ENCODE results near the gene PLD2.

Gene PLD2, protein sequence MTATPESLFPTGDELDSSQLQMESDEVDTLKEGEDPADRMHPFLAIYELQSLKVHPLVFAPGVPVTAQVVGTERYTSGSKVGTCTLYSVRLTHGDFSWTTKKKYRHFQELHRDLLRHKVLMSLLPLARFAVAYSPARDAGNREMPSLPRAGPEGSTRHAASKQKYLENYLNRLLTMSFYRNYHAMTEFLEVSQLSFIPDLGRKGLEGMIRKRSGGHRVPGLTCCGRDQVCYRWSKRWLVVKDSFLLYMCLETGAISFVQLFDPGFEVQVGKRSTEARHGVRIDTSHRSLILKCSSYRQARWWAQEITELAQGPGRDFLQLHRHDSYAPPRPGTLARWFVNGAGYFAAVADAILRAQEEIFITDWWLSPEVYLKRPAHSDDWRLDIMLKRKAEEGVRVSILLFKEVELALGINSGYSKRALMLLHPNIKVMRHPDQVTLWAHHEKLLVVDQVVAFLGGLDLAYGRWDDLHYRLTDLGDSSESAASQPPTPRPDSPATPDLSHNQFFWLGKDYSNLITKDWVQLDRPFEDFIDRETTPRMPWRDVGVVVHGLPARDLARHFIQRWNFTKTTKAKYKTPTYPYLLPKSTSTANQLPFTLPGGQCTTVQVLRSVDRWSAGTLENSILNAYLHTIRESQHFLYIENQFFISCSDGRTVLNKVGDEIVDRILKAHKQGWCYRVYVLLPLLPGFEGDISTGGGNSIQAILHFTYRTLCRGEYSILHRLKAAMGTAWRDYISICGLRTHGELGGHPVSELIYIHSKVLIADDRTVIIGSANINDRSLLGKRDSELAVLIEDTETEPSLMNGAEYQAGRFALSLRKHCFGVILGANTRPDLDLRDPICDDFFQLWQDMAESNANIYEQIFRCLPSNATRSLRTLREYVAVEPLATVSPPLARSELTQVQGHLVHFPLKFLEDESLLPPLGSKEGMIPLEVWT

DNA sequence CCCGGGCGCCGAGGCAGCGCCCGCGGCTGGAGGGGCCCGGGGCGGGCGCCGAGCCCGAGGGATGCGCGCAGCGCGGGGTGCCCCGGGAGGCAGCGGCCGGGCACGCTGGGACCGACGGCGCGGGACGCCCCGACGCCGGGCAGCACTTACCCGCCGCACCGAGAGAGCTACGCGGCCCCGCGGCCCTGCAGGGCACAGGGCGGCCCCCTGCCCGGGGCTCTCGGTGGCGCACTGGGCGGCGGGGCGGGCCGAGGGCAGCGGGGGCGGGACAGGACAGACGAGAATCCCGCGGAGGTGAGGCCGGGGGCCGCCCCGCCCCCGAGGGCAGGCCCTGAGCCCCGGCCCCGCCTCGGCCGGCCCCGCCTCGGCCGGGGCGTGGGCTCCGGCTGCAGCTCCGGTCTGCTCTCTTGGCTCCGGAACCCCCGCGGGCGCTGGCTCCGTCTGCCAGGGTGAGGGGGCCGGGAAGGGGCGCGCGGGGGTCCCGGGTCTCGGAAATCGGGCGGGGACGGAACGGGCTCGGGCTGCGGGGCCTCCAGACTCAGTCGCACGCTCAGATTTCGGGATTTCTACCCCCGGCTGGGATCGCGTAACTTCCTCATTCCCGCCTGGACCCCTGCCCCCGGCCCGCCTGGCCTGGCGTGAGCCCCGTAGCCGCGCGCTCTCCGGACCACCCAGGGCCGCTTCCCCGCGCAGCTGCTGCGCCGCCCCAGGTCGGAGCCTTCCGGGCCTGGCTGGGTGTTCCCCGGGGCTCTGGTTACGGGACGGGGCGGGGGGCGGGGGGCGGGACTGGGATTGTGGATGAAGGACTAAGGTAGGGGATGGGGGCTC, at the start of gene PLD2:
Gene PLD2 (plus strand): TSS at position 376 of the 828 bp plus-strand sequence. CDS start 621 bp downstream, outside the sequence.
- H3K79me2 ChIP-seq (ENCODE audit: insufficient read depth, low read length), result no peaks in the 10 kb centered on the region
- peak within 1 kb of the TSS; percentile 93 for H2AFZ ChIP-seq (ENCODE audit: low read depth, low read length, severe bottlenecking)
- H3F3A ChIP-seq (ENCODE audit: insufficient read depth), result 0 out of 2 replicates have a peak, but pooled peaks cover 4% of the 10 kb centered on the region
- H3K27me3 ChIP-seq (ENCODE audit: low read length), result no peaks in the 10 kb centered on the region
- no peaks in the 10 kb centered on the region for H4K20me1 ChIP-seq (ENCODE audit: low read depth, low read length)
- no peaks in the 10 kb centered on the region for H3K36me3 ChIP-seq (ENCODE audit: low read length)
- H3K4me2 ChIP-seq (ENCODE audit: low read depth, low read length, poor library complexity, severe bottlenecking), result peak within 1 kb of the TSS; percentile 99
- no peak within 1 kb of the TSS for H3K27ac ChIP-seq (ENCODE audit: low read depth, low read length)
- peak within 1 kb of the TSS; percentile 94 for H3K4me3 ChIP-seq (ENCODE audit: insufficient read depth, low read length, poor library complexity, severe bottlenecking)
- no peaks in the 10 kb centered on the region for H3K9me2 ChIP-seq (replicated peaks; ENCODE audit: insufficient read depth, low read length)
- H3K9me3 ChIP-seq (ENCODE audit: insufficient read depth, low read length), result no peaks in the 10 kb centered on the region
- H3K9ac ChIP-seq (ENCODE audit: low read length), result peak within 1 kb of the TSS; percentile 72
- TF ChIP-seq, protein P1, sequence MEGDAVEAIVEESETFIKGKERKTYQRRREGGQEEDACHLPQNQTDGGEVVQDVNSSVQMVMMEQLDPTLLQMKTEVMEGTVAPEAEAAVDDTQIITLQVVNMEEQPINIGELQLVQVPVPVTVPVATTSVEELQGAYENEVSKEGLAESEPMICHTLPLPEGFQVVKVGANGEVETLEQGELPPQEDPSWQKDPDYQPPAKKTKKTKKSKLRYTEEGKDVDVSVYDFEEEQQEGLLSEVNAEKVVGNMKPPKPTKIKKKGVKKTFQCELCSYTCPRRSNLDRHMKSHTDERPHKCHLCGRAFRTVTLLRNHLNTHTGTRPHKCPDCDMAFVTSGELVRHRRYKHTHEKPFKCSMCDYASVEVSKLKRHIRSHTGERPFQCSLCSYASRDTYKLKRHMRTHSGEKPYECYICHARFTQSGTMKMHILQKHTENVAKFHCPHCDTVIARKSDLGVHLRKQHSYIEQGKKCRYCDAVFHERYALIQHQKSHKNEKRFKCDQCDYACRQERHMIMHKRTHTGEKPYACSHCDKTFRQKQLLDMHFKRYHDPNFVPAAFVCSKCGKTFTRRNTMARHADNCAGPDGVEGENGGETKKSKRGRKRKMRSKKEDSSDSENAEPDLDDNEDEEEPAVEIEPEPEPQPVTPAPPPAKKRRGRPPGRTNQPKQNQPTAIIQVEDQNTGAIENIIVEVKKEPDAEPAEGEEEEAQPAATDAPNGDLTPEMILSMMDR (IDR thresholded peaks at IDR 0.05; ENCODE audit: insufficient read depth, low read length, poor library complexity, severe bottlenecking), result no peak
- TF ChIP-seq EZH2phosphoT487 (conservative IDR thresholded peaks at IDR 0.05; ENCODE audit: low read length), result no peak

DNA sequence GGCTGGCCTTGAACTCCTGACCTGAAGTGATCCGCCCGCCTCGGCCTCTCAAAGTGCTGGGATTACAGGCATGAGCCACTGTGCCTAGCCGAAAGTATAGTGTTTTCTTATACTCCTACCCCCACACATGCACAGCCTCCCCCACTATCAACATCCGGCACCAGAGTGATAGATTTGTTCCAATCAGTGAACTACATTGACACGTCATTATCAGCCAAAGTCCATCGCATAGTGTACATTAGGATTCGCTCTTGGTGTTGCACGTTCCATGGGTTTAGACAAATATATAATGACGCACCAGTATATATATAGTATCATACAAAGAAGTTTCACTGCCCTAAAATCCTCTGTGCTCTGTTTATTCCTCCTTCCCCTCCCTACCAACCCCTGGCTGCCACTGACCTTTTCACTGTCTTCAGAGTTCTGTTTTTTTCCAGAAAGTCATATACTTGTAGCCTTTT, 47.1 kb upstream of the PLD2 start:
- H3K4me3 ChIP-seq (ENCODE audit: insufficient read depth, low read length, poor library complexity, severe bottlenecking), result no peak overlapping the region
- H3K9me2 ChIP-seq (replicated peaks; ENCODE audit: insufficient read depth, low read length), result no peaks in the 10 kb centered on the region
- no peak overlapping the region for H3K4me2 ChIP-seq (ENCODE audit: low read depth, low read length, poor library complexity, severe bottlenecking)
- H3K27me3 ChIP-seq (ENCODE audit: low read length), result no peaks in the 10 kb centered on the region
- no peak overlapping the region for H3K9ac ChIP-seq (ENCODE audit: low read length)
- no peaks in the 10 kb centered on the region for H3K9me3 ChIP-seq (ENCODE audit: insufficient read depth, low read length)
- H3F3A ChIP-seq (ENCODE audit: insufficient read depth), result no peaks in the 10 kb centered on the region
- no peaks in the 10 kb centered on the region for H3K79me2 ChIP-seq (ENCODE audit: insufficient read depth, low read length)
- TF ChIP-seq, protein P1 (IDR thresholded peaks at IDR 0.05; ENCODE audit: insufficient read depth, low read length, poor library complexity, severe bottlenecking), result no peak
- no peak for TF ChIP-seq EZH2phosphoT487 (conservative IDR thresholded peaks at IDR 0.05; ENCODE audit: low read length)
- no peaks in the 10 kb centered on the region for H3K36me3 ChIP-seq (ENCODE audit: low read length)
- H4K20me1 ChIP-seq (ENCODE audit: low read depth, low read length), result no peaks in the 10 kb centered on the region
- H2AFZ ChIP-seq (ENCODE audit: low read depth, low read length, severe bottlenecking), result no peak overlapping the region
- H3K27ac ChIP-seq (ENCODE audit: low read depth, low read length), result no peak overlapping the region

DNA sequence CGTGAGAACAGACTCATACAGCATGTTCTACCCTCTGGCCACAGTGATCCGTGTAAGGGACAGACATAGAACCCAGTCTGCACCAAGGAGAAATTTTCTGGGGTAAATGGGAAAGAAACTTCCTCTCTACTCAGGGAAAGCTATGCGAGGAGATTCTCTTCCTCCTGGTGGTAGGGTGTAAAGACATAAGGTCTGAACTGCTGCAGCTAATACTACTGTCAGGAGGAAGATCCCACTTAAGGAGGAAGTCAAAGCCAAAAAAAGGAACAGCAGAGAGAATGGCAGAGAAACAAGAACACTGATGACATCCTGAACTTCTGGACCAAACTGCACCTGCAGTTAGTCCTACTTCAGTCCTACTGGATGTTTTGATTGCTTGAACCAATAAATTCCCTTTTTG, 42.4 kb upstream of the PLD2 start:
- no peaks in the 10 kb centered on the region for H3K9me2 ChIP-seq (replicated peaks; ENCODE audit: insufficient read depth, low read length)
- no peaks in the 10 kb centered on the region for H3K9me3 ChIP-seq (ENCODE audit: insufficient read depth, low read length)
- TF ChIP-seq EZH2phosphoT487 (conservative IDR thresholded peaks at IDR 0.05; ENCODE audit: low read length), result no peak
- TF ChIP-seq, protein P1 (IDR thresholded peaks at IDR 0.05; ENCODE audit: insufficient read depth, low read length, poor library complexity, severe bottlenecking), result no peak
- no peaks in the 10 kb centered on the region for H3F3A ChIP-seq (ENCODE audit: insufficient read depth)
- H3K36me3 ChIP-seq (ENCODE audit: low read length), result no peaks in the 10 kb centered on the region
- H3K4me3 ChIP-seq (ENCODE audit: insufficient read depth, low read length, poor library complexity, severe bottlenecking), result no peak overlapping the region
- no peaks in the 10 kb centered on the region for H3K79me2 ChIP-seq (ENCODE audit: insufficient read depth, low read length)
- no peaks in the 10 kb centered on the region for H4K20me1 ChIP-seq (ENCODE audit: low read depth, low read length)
- no peak overlapping the region for H3K27ac ChIP-seq (ENCODE audit: low read depth, low read length)
- no peak overlapping the region for H3K4me2 ChIP-seq (ENCODE audit: low read depth, low read length, poor library complexity, severe bottlenecking)
- no peak overlapping the region for H3K9ac ChIP-seq (ENCODE audit: low read length)
- no peak overlapping the region for H2AFZ ChIP-seq (ENCODE audit: low read depth, low read length, severe bottlenecking)
- no peaks in the 10 kb centered on the region for H3K27me3 ChIP-seq (ENCODE audit: low read length)
